H9 (cell line): ENCODE measurements around the gene SLC26A6. TPM values are rescaled to one million over a fixed set of nuclear protein-coding genes. Genes with fewer than 3 reads are reported as not detected.

Experiments
- DNase-seq: peaks from one replicate; pipeline ENCODE4 v3.0.0-alpha.2; 2017
- H2AFZ ChIP-seq: one replicate; pipeline ENCODE4 v1.6.1; 2013; ENCODE audit warnings: mild to moderate bottlenecking, low read length, control low read depth, moderate library complexity
- H2AK5ac ChIP-seq: 2 replicates; pipeline ENCODE4 v1.6.1; 2013; ENCODE audit warnings: low read length, control low read depth, mixed read lengths; ENCODE audit not compliant: insufficient read length
- H2BK120ac ChIP-seq: one replicate; pipeline ENCODE4 v1.6.1; 2013; ENCODE audit warnings: low read depth, mild to moderate bottlenecking, low read length, control low read depth, inconsistent platforms; ENCODE audit not compliant: poor library complexity, severe bottlenecking
- H2BK12ac ChIP-seq: 2 replicates; pipeline ENCODE4 v1.6.1; 2013; ENCODE audit warnings: low read length, control low read depth, mixed read lengths, low read depth; ENCODE audit not compliant: insufficient read length
- H2BK15ac ChIP-seq: 2 replicates; pipeline ENCODE4 v1.6.1; 2013; ENCODE audit warnings: low read depth, low read length, control low read depth
- H2BK20ac ChIP-seq: one replicate; pipeline ENCODE4 v1.6.1; 2013; ENCODE audit warnings: low read depth, mild to moderate bottlenecking, low read length, control low read depth, inconsistent platforms; ENCODE audit not compliant: poor library complexity, severe bottlenecking
- H2BK5ac ChIP-seq: 2 replicates; pipeline ENCODE4 v1.6.1; 2013; ENCODE audit warnings: low read length, control low read depth, mixed read lengths; ENCODE audit not compliant: insufficient read length
- H3K14ac ChIP-seq: 2 replicates; pipeline ENCODE4 v1.6.1; 2013; ENCODE audit warnings: low read length, control low read depth; ENCODE audit not compliant: insufficient read depth
- H3K18ac ChIP-seq: 2 replicates; pipeline ENCODE4 v1.6.1; 2013; ENCODE audit warnings: low read depth, mild to moderate bottlenecking, mixed read lengths, low read length, control low read depth; ENCODE audit not compliant: insufficient read length
- H3K23ac ChIP-seq: 2 replicates; pipeline ENCODE4 v1.6.1; 2013; ENCODE audit warnings: low read length, control low read depth, mixed read lengths, low read depth; ENCODE audit not compliant: insufficient read length
- H3K23me2 ChIP-seq: 2 replicates; pipeline ENCODE4 v1.6.1; 2013; ENCODE audit warnings: low read depth, mild to moderate bottlenecking, mixed read lengths, low read length, control low read depth; ENCODE audit not compliant: insufficient read length, poor library complexity, severe bottlenecking
- H3K27ac ChIP-seq: 2 replicates; pipeline ENCODE4 v1.5.1; 2013; ENCODE audit warnings: low read length, control low read depth, mixed read lengths, low read depth; ENCODE audit not compliant: insufficient read length
- H3K27me3 ChIP-seq: 2 replicates; pipeline ENCODE4 v1.6.1; 2013; ENCODE audit warnings: low read length, control low read depth, inconsistent platforms; ENCODE audit not compliant: insufficient read depth
- H3K4ac ChIP-seq: 2 replicates; pipeline ENCODE4 v1.6.1; 2013; ENCODE audit warnings: low read depth, mild to moderate bottlenecking, control low read depth, inconsistent platforms, low read length, moderate library complexity
- H3K4me1 ChIP-seq: 2 replicates; pipeline ENCODE4 v1.6.1; 2013; ENCODE audit warnings: low read length, control low read depth, inconsistent platforms; ENCODE audit not compliant: insufficient read depth
- H3K4me2 ChIP-seq: 2 replicates; pipeline ENCODE4 v1.6.1; 2013; ENCODE audit warnings: low read length, control low read depth, mixed read lengths; ENCODE audit not compliant: insufficient read length, insufficient read depth
- H3K56ac ChIP-seq: 2 replicates; pipeline ENCODE4 v1.6.1; 2013; ENCODE audit warnings: low read depth, mild to moderate bottlenecking, mixed read lengths, low read length, control low read depth; ENCODE audit not compliant: insufficient read length
- H3K79me1 ChIP-seq: 2 replicates; pipeline ENCODE4 v1.6.1; 2013; ENCODE audit warnings: low read depth, mild to moderate bottlenecking, moderate library complexity, low read length, control low read depth, inconsistent platforms; ENCODE audit not compliant: insufficient read depth, poor library complexity, severe bottlenecking
- H3K79me2 ChIP-seq: 2 replicates; pipeline ENCODE4 v1.6.1; 2013; ENCODE audit warnings: low read length, control low read depth, inconsistent platforms; ENCODE audit not compliant: insufficient read depth
- H3K9ac ChIP-seq: 2 replicates; pipeline ENCODE4 v1.6.1; 2013; ENCODE audit warnings: low read length, control low read depth, mixed read lengths; ENCODE audit not compliant: insufficient read length; ENCODE audit errors: extremely low read depth
- H3K9me3 ChIP-seq: one replicate; pipeline ENCODE4 v1.6.1; 2013; ENCODE audit warnings: low read depth, low read length, inconsistent platforms; ENCODE audit not compliant: control insufficient read depth
- H3T11ph ChIP-seq: one replicate; pipeline ENCODE4 v1.6.1; 2013; ENCODE audit warnings: mild to moderate bottlenecking, low read length, control low read depth, inconsistent platforms
- H4K20me1 ChIP-seq: one replicate; pipeline ENCODE4 v1.6.1; 2013; ENCODE audit not compliant: control insufficient read depth, insufficient read length, insufficient read depth
- H4K5ac ChIP-seq: 2 replicates; pipeline ENCODE4 v1.6.1; 2013; ENCODE audit warnings: low read depth, mild to moderate bottlenecking, mixed read lengths, low read length, control low read depth; ENCODE audit not compliant: insufficient read length
- H4K8ac ChIP-seq: replicated peaks from 2 replicates; pipeline ENCODE4 v1.6.1; 2013; ENCODE audit warnings: low read length, control low read depth, mixed read lengths, low read depth; ENCODE audit not compliant: insufficient read length
- H4K91ac ChIP-seq: 2 replicates; pipeline ENCODE4 v1.6.1; 2013; ENCODE audit warnings: low read depth, mild to moderate bottlenecking, moderate library complexity, mixed read lengths, low read length, control low read depth; ENCODE audit not compliant: insufficient read length
- H3K27ac Mint-ChIP-seq, 3 experiments: 2 replicates in 2 of 3; 3 replicates in 1 of 3; pipeline ENCODE4 v1.8.0; 2020 to 2021; ENCODE audit warnings: mixed read lengths in 3 of 3, mild to moderate bottlenecking in 1 of 3, moderate library complexity in 1 of 3
- H3K27me3 Mint-ChIP-seq: 2 replicates; pipeline ENCODE4 v1.8.0; 2021; ENCODE audit warnings: low read depth, mild to moderate bottlenecking, moderate library complexity, mixed read lengths
- H3K36me3 Mint-ChIP-seq, 3 experiments: 2 replicates in 2 of 3; 3 replicates in 1 of 3; pipeline ENCODE4 v1.8.0; 2020 to 2021; ENCODE audit warnings: low read depth in 3 of 3, mixed read lengths in 3 of 3; ENCODE audit not compliant: insufficient read depth in 1 of 3
- H3K4me1 Mint-ChIP-seq, 2 experiments: 2 replicates each; pipeline ENCODE4 v1.8.0; 2020; ENCODE audit warnings: mixed read lengths in 2 of 2
- H3K4me3 Mint-ChIP-seq, 2 experiments: 2 replicates in 1 of 2; 3 replicates in 1 of 2; pipeline ENCODE4 v1.8.0; 2020 to 2021; ENCODE audit warnings: mild to moderate bottlenecking in 2 of 2, mixed read lengths in 2 of 2, moderate library complexity in 1 of 2
- H3K9me3 Mint-ChIP-seq, 2 experiments: 2 replicates in 1 of 2; 3 replicates in 1 of 2; pipeline ENCODE4 v1.8.0; 2020; ENCODE audit warnings: mild to moderate bottlenecking in 2 of 2, mixed read lengths in 2 of 2, moderate library complexity in 1 of 2
- WGBS: extraction: QIAGEN DNeasy Blood & Tissue Kit; methylation state at CpG from one replicate; pipeline ENCODE4 v1.1.7; 2013; ENCODE audit warnings: missing lambda C conversion rate, low lambda C conversion rate, mixed read lengths; ENCODE audit not compliant: insufficient read length; ENCODE audit errors: extremely low coverage; 5-methylcytosine and 5-hydroxymethylcytosine counted together
- total RNA-seq: library from RNA; stranded (reverse); gene quantifications from 2 replicates; pipeline ENCODE4 v1.2.1, GENCODE V29; 2021
- TF ChIP-seq, protein P1 (sequence below): fragments of 200-600 bp; sonication (generic); conservative IDR thresholded peaks from 3 replicates; pipeline ENCODE4 v1.8.0; 2021; ENCODE audit warnings: antibody characterized with exemption, mild to moderate bottlenecking

Gene SLC26A6
- total RNA-seq, 1 experiment from 2014 or later = 61.3 TPM

DNA sequence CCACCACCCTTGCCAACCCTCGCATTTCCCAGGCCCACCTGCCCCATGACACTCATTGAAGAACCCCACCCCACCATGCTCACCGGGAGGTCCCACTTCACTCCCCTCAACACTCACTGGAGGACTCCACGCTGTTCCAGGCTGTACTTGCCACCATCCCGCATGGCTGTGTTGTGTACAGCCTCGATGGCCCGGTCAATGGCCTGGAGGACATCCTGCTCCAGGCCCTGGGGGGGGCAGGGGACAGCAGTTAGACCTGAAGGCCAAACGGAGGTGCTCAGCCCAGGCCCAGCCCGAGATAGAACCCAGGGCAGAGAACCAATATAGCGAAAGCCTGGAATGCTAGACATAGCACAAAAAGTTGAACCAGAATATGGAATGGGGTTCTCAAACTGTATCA is 47.5 kb upstream of the SLC26A6 start:
- H3K4me2 ChIP-seq = no peak overlapping the region
- H2AK5ac ChIP-seq = no peak overlapping the region
- no peak overlapping the region for H2BK120ac ChIP-seq
- peaks cover 3% of the 10 kb centered on the region for H3K79me1 ChIP-seq
- no peak overlapping the region for H4K91ac ChIP-seq
- H3K4me1 Mint-ChIP-seq = peaks cover 17 to 21% of the 10 kb centered on the region in 2 experiments
- no peak overlapping the region for H2BK20ac ChIP-seq
- H3K4me3 Mint-ChIP-seq = peak overlapping the region in 1 of 2 experiments; percentile 22; a peak in 2 of 5 replicates
- H3K36me3 Mint-ChIP-seq = peaks cover 30 to 65% (median 53%) of the 10 kb centered on the region in 3 experiments
- H2BK12ac ChIP-seq = no peak overlapping the region
- no peak overlapping the region for H2BK15ac ChIP-seq
- no peak overlapping the region for H3T11ph ChIP-seq
- no peak overlapping the region for H3K23ac ChIP-seq
- no peak overlapping the region for H3K56ac ChIP-seq
- no peak overlapping the region for H3K9ac ChIP-seq
- no peaks in the 10 kb centered on the region for H3K9me3 ChIP-seq
- peaks cover 4% of the 10 kb centered on the region; the same call in 1 of the 2 replicates for H3K4me1 ChIP-seq
- no peak overlapping the region for H3K14ac ChIP-seq
- no peak overlapping the region for H4K8ac ChIP-seq
- no CpG with 5 or more reads among the region's 9 CpGs for WGBS
- no peaks in the 10 kb centered on the region for H3K9me3 Mint-ChIP-seq
- H3K23me2 ChIP-seq = peaks cover 8% of the 10 kb centered on the region
- no peak overlapping the region; a peak in 1 of 7 replicates for H3K27ac Mint-ChIP-seq
- no peaks in the 10 kb centered on the region for H4K20me1 ChIP-seq
- H3K27me3 Mint-ChIP-seq = no peaks in the 10 kb centered on the region; the same call in 1 of the 2 replicates
- DNase-seq = no peak
- H2BK5ac ChIP-seq = no peak overlapping the region
- H3K79me2 ChIP-seq = peaks cover 5% of the 10 kb centered on the region; the same call in 1 of the 2 replicates
- no peak overlapping the region for H4K5ac ChIP-seq
- H2AFZ ChIP-seq = no peak overlapping the region
- H3K4ac ChIP-seq = no peak overlapping the region
- H3K27ac ChIP-seq = no peak overlapping the region
- no peak overlapping the region for H3K18ac ChIP-seq
- H3K27me3 ChIP-seq = no peaks in the 10 kb centered on the region
- TF ChIP-seq, protein P1, sequence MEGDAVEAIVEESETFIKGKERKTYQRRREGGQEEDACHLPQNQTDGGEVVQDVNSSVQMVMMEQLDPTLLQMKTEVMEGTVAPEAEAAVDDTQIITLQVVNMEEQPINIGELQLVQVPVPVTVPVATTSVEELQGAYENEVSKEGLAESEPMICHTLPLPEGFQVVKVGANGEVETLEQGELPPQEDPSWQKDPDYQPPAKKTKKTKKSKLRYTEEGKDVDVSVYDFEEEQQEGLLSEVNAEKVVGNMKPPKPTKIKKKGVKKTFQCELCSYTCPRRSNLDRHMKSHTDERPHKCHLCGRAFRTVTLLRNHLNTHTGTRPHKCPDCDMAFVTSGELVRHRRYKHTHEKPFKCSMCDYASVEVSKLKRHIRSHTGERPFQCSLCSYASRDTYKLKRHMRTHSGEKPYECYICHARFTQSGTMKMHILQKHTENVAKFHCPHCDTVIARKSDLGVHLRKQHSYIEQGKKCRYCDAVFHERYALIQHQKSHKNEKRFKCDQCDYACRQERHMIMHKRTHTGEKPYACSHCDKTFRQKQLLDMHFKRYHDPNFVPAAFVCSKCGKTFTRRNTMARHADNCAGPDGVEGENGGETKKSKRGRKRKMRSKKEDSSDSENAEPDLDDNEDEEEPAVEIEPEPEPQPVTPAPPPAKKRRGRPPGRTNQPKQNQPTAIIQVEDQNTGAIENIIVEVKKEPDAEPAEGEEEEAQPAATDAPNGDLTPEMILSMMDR = no peak
